ENCODE measurements around the gene TIMM10.

Gene TIMM10

DNA sequence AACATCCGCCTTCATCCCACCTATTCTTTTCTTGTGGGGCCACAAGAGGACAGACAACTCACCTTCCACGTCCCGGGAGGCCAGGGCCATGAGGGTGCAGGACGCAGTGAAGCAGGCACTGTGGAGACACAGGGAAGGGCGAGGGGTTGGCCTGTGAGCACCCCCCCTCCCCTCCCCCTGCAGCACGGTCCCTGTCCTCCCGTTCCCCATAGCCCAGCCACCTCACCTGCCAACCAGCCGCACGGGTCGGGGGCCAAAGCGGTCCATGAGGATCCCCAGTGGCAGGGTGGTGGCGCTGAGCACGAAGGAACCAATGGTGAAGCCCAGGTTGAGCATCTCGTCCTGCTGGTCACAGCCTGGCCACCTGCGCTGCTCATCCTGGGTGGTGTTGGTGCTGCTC lies 29.6 kb downstream of the TIMM10 start:
- no peak for DNase-seq

- no peak for DNase-seq
These were observed 30.0 kb downstream of the TIMM10 start for GRCh38 chr11:57500515-57500914.

DNA sequence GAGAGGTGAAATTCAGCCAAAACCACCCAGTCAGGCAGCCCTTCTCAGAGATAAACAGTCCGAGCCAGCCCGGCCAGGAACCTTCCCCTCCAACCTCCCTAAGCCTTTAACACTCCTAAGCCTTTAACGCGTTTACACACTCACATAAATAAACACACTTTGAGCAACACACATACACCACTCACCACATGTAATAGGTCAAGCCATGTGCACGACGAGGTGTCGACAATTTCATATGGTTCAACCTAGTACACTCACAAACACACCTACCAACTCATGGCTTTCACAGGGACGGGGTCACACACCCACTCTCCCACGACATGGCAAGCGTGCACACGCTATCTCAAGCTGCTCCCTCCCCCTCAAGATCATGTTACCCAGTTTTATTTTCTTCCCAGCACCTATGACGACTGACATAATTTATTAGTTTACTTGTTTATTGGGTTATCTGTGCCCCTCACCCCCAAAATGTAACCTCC lies 30.5 kb downstream of the TIMM10 start:
- DNase-seq: no peak

- peak; percentile 74 for DNase-seq
These were observed 31.1 kb downstream of the TIMM10 start for GRCh38 chr11:57499413-57499982.

- no peak for DNase-seq
These were observed 32.0 kb downstream of the TIMM10 start for GRCh38 chr11:57498540-57498939.

DNA sequence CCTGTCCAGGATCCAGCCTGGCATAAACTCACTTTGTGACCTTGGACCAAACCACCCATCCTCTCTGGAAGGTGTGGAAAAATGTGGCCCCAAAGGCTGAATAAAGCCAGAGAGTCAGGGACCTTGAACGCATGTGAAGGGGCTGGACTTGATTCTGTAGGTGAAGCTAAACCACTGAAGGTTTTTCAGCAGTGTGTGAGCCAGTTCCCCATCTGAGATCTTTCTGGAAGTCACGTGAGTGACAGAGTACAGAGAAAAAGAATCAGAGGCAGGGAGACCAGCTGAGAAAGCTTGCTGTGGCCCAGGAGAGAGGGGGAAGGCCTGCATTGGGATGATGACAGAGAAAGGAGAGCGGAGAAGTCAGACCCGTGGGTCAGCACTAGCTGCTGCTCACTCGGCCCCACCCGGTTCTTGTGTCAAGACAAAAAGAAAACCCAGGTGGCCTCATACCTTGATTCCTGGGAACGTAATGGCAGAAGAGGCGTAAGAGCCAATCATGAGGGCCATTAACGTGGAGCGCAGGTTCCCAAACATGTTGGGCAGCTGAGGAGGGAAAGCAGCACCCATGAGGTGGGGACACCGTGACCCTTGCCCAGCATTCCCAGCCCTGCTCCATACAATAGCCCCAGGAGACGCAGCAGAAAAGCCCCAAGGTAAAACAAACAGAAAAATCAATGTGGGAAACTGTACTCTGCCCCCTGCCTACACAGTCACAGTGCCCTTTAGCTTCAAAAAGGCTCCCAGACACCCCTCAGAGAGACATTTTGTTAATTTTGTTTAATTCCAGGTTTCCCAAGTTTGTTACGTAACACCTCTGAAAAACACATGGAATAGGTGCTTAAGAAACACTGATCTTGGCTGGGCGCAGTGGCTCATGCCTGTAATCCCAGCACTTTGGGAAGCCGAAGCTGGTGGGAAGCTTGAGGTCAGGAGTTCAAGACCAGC lies 33.0 kb downstream of the TIMM10 start:
- no peak for DNase-seq

DNA sequence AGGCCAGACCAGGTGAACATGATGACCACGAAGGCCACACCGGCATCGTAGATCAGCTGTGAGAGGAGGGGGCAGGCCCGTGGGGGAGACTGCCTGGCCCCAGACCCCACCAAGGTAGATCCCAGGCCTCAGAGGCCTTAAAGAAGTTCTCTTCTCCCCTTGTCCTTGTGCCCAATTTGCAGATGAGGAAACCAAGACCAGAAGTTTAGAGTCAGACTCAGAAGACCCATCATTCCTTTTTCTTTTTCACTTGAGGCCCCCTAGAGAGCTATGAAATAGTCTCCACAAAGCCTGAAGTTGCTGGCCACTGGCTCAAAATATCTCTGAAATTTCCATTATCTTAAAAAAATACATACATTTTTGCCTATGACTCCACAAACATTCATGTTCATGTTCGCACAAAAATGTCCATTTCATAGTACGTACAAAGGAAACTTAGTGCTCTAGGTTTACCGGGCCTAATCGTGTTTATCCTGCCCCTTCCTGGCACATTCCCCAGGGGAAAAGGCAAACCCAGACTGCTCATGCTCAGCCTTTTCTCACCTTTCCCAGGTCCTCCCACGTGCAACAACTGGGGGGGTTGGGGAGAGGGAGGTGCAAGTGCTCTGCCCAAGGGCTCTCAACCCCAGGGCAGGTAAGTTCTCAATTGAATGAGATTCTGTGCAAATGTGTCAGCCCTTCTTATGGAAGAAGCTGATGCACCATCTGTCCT lies 34.3 kb downstream of the TIMM10 start:
- DNase-seq: no peak

DNA sequence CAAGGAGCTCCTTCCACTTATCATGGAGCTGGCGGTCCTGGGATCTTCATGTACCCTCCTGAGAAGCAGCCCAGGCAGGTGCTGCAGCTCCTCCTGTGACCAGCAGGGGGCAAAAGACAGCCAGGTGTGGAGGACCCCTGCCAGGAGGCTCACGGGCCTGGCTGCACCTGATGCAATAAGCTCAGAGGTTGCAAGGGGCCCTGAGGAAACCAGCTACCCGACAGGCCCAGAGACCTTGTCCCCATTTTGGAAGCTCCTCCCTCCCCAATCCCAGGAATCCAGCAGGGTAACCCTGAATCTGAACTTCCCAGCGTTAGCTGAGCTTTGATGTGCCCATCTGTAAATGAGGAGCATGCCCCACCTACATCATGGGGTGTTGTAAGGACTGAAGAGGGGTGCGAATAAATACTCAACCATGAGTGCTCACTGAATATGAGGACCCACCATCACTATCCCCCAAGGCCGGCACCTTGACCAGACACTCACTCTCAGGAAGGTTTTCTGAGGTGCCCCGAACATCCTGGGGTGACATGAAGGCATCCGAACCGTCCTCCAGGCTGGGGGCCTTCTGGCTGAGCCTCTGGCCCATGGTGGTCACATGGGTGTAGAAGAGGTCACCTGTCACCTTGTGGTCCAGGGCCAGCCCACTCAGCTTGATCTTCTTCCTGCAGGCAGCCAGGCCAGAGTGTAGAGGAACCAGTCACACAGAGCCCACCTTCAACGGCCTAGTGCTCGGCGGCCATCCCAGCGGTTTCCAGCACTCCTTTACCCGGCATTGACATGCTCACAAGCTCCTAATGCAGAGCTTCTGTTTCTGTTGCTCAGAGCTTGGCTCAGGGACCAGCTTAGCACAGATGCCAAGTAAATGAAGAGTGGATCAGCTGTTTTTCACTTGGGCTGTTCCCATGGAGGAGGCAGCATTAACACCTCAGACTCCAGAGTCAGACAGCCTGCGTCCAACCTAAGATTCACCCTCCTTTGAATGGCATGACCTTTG lies 36.7 kb downstream of the TIMM10 start:
- DNase-seq: peak; percentile 63

- DNase-seq: peak; percentile 32
These were observed 39.0 kb downstream of the TIMM10 start for GRCh38 chr11:57491371-57492061.

- no peak for DNase-seq
These were observed 39.9 kb downstream of the TIMM10 start for GRCh38 chr11:57490456-57491248.

DNA sequence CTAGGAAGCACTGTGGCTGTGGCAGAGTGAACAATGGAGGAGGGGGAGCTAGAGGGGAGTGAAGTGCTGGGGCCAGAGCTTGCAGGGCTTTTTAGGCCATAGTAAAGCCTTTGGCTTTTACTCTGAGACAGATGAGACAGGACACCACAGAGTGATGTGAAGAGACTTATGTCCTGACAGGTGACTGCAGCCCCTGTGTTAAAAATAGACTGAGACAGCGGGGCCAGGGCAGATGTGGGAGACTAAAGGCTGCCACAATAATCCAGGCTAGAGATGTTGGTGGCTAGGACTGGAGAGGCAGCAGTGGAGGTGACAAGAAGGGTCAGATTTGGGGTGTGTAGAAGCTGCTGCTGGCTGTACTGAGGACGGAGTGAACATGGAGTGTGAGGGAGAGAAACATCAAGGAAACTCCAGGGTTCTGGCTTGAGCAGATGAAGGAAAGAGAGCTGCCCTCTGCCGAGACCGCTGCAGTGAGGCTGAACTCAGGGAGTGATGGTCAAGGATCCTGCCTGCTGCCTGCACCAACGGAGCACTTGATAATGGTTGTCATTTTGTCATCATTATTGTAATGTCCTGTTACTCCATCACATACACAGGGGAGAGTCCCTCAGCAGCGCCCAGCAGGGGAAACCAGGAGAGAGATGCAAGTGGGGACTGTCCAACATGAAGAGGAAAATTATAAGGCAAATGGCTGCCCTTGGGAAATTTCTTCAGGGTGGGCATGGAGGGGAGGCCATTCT lies 42.5 kb downstream of the TIMM10 start:
- no peak for DNase-seq

- DNase-seq: no peak
These were observed 43.4 kb downstream of the TIMM10 start for GRCh38 chr11:57487021-57487778.

DNA sequence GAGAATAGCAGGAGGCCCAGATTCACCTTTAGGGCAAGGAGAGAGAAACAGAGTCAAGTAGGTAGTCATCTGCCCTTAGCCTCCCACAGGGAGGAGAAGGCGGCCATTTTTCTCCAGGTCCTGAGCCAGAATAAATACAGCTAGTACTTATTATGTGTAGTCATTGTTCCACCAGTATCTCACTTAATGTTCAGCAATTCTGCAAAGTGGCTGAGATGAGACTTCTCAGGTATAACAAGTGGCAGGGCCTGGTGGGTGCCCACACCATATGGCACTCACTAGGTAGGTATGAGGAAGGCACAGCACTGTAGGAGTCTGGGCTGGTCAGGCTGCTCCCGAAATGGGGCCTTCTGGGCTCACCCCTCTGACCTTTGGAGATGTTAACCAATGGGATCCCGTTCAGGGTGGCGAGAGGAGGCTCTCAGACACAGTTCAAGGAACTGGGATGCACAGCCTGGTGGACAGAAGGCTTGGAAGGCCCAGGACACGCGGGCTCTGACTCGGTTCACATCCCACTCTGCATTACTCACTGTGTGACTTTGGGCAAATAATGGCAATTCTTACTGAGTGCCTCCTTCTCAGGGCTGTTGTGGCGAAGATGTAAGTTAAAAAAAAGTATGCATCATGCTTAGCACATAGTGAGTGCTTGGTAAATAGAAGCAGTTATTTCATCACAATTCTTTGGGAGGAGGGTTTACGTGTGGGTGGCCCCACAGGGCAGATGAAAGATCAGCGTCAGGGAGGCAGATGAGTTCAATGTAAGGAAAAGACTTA lies 45.1 kb downstream of the TIMM10 start:
- DNase-seq: no peak

GRCh38 chr11:57484141-57484710 lies 46.3 kb downstream of the TIMM10 start:
- peak; percentile 32 for DNase-seq

GRCh38 chr11:57483562-57483918 lies 47.0 kb downstream of the TIMM10 start:
- DNase-seq: no peak

- DNase-seq: peak; percentile 59
These were observed 47.6 kb downstream of the TIMM10 start for GRCh38 chr11:57482782-57483561.

All from CD4-positive, alpha-beta T cell treated with Interferon gamma for 1 hour (primary cell).